Putamen (tissue), 1 donor: ENCODE data around the gene ATP8A2.
A peak's percentile ranks its signal among the peaks of the same experiment; 100 is the strongest.

ENCODE experiments used
- DNase-seq: peaks from one replicate; pipeline ENCODE4 v3.0.0-alpha.2; 2016; ENCODE audit warnings: low spot score

Gene ATP8A2

DNA sequence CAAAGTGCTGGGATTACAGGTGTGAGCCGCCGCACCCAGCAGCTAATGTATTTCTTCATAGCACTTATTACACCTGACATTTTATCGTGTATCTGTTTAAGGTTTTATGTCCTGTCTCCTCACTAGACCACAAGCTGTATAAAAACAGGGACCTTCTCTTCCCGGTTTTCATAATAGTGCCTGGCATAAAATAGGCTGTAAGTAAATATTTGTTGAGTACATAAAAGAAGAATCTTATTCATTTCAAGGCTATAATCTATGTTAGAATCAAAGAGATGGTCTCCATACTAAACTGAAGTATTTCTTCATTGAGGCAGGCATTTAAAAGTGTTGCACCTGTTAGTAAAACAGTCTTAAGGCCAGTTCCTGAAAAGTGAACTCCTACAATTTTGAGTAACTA lies 486.1 kb downstream of the ATP8A2 start:
- no peak for DNase-seq

DNA sequence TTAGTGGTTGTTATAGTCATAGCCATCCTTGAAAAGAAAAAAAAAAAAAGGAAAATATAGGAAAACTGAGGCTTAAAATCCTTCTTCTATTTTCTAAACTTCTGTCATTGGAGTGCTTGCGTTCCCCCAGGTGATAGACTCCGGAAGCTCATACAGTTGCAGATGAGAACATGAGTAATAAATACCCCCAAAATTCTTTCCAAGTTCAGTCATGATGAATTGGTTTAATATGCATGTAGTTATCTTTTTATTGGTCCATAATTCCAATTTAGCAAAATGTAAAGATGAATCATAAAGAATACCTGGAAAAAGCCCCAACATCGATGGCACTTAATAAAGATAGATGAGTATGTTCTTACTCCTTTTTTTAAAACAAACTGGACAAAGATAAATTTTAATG lies 487.8 kb downstream of the ATP8A2 start:
- DNase-seq, result no peak

DNA sequence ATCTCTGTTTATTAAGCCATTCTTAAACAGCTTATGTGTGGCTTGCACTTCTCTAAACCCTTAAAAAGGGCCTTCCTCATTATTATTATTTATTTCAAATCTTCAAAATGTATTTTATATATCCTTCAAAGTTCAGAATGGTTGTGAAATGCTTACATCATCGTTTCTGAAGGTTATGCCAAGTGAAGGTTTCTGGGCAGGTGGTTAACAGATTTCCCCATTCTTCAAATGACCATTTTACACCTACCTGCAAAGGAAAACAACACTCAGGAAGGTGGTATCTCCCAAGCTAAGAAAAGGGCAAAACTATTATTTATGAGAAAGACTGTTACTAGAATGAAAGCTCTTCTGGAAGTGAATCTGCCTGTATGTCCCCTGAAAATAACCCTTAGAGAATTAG lies 488.5 kb downstream of the ATP8A2 start:
- no peak for DNase-seq

DNA sequence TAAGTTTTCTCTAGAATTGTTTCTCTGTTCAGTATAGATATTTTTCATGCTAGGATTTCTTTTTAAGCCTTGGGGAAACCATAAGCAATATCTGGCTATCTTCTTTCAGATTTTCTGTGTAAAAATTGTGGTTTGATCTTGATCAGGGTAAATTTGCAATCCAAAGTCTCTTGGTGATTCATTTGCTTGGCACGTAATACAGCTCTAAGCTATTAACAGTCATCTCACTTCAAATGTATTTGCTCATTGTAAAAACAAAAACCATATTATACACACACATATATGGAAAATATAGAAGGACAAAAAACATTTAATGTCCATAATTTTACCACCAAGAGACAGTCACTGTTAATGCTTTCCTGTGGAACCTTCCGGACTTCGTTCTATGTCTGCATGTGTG lies 489.1 kb downstream of the ATP8A2 start:
- no peak for DNase-seq

DNA sequence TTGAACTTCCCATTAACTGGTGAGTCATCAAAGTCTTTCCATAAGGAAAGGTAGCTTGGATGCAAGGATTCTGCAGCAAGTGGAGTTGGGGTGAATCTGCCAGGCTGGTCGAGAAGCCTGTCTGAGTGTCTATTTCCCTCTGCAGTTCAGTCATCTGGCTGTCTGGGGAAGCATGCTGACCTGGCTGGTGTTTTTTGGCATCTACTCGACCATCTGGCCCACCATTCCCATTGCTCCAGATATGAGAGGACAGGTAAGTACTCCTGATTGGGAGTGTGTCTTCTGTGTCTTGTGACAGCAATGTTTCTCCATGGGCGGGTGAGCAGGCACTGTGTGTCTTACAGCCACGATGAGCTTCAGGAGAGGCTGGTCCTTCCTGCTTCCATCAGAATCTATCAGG lies 490.4 kb downstream of the ATP8A2 start:
- DNase-seq, result no peak

DNA sequence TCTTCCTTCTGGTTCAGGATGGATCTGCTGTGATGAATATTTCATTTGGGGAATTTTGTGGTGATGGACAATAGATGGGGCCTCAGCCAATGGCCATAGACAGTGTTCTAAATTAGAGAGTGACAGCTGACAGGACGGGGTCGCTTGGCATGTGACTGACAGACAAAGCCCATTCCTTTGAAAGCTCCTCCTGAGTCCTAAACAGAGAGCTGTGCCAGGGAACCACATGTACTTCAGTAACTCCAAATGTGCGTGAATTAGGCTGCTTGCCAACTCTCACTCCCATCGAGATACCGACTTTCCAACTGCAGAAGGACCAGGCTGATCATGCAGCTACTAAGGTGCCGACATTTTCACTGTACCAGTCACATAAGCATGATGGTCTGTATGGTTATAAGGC lies 492.3 kb downstream of the ATP8A2 start:
- no peak for DNase-seq

DNA sequence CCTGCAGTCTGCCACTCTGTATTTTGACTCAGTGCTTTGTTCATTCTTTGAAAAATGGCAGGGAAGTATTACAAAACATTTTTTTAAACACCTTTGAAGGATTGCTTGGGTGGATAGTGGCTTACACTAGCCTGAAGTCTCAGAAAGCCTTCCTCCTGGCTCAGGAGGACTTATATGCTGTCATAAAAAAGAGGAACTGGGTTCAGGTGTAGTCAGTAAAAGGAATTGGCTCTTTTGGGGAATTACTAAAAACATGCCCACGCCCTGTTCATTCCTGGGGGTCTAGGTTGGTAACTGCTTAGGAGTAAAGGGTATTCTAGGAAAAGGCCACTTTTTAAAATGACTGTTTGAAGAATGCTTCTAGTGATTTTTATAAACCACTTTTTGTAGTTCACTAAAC lies 493.2 kb downstream of the ATP8A2 start:
- DNase-seq, result no peak

DNA sequence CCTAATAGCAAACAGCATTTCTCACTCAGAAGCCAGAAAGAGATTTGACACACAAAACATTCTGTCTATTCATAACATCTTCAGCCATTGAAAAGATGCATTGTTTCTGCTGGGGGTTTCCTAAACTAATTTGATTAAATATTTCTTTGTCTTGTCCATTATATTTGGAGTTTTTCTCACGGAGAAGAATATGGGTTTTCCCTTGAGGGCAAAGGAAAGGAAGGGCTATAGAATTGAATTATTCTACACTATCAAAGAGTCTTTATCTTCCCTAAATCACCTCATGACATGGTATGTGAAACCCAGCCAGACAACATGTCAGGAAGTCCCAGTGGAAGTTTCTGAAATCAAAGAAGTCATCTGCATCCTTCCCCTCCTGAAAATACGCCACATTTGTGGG lies 493.6 kb downstream of the ATP8A2 start:
- no peak for DNase-seq

DNA sequence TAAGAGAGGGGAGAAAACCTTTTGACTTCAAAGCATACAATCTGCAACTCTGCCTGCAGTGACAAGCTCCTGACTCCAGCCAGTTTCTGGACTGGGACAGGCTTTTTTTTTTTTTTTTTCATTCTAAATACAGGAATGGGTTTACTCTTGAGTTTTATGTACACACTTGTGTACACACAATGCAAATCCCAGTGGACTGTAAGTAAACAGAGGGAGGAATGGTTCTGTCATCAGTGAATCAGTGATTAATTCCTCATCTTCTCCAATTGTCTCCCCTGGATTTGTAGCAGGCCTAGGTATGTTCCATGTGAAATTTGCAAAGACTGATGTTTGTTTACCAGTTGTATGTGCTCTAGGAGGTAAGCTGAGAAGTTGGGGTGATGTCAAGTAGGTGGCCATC lies 495.3 kb downstream of the ATP8A2 start:
- DNase-seq, result no peak

DNA sequence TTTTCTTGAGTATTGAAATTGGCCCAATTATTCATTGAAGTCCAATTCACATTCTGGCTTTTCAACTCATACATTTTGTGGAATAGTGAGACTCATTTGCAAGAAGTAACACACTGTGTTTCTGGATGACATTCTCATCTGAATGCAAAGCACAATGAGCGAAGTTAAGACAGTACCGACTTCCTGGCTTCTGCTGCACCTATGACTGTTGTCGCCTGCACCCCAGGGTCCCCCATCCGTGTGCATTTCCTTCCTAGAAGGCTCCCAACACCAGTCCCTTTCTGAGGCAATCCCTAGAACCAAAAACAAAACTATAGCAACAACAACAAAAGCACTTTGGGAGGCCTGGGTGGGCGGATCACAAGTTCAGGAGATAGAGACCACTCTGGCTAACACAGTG lies 496.7 kb downstream of the ATP8A2 start:
- DNase-seq, result no peak

DNA sequence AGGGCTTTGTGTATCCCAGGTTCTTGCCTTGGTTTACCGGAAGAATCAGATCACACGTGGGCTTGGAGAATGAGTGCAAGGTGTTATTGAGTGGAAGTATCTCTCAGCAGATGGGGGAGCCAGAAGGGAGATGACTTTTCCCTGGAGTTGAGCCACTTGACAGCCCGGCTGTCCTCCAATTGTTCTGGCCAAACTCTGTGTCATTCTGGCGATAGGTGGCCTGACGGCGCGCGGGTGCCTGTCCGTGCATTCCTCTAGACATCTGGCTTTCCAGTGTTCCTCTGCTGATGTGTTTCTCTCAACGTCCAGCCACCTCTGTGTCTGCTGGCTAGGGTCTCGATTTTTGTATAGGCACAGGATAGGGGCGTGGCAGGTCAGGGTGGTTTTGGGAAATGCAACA lies 498.2 kb downstream of the ATP8A2 start:
- DNase-seq, result no peak

DNA sequence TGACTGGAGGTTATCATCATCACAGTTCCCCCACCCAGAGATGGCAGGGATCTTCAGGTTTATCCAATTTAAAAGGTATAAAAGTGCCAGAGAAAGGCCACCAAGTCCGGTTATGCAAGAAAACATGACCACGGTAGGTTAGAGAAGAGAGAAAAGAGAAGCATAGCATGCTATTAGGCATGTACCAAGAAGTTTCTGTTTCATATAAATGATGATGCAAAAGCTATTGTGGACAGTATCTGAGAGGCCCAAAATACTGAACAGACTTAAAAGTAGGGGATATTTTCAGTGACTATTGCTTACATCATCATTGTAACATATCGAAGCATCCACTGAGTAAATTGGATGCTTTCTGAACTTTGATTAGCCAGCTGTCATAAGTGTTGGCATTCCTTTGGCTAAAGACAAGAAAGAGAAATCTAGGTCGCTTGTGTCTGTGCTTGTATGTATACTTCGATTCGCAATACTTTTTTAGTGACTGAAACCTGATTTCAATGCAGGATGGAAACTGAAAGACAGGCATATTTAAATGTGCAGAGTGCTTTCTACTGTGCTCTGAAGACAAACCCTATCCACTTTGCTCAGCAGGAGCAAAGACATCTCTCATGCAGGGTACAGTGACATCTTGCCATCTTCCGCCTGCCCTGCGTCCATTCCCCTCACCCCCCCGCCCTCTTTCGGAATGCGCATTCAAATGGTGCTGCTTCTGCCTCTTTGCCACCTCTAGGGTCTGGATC lies 499.8 kb downstream of the ATP8A2 start:
- DNase-seq, result no peak

DNA sequence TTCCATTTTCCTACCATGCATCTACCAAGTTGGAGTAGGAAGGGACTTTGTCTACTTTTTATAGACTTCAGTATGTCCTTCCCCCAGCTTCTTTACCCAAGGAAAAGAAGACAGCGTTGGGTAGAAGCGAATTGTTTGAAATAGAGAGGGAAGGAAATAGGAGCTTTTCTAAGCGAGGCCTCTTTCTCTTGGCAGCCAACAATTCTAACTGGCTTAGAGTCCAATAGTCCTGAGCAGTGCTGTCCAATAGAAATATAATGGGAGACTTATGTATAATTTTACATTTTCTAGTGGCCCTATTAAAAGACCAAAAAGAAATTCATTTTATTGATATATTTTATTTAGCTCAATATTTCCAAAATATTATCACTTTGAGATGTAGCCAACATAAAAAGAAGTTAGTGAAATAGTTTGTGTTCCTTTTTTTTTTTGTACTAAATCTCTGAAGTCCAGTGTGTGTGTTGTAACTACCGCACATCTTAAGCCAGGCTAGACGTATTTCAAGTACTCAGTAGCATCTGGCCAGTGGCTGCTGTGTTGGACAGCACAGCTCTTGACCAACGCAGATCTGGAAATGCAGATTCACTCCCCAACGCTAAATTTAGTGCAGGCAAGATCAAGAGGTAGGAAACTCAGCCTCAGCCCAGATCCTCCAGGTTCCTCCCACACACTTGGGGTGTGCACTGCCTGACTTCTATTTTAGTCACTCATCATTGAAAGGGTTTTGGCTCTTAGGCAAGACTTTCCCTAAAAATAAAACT lies 500.9 kb downstream of the ATP8A2 start:
- DNase-seq, result peak; percentile 67

DNA sequence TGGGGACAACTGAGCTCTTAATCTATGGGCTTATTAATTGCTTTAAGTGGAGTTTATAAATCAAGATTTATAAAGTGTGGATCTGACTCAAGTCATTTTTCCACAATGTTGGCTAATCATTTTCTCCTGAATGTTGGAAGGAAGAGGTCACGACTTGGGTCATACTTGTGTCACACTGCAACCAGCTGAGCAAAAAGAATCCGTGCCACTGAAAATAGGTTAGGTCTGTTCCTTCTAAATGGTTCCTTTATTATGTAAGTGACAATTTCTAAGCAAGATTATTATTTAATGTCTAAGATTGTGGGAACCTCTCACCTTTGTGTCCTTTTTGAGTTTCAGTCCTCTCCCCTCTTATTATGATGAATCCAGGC lies 501.5 kb downstream of the ATP8A2 start:
- DNase-seq, result no peak

DNA sequence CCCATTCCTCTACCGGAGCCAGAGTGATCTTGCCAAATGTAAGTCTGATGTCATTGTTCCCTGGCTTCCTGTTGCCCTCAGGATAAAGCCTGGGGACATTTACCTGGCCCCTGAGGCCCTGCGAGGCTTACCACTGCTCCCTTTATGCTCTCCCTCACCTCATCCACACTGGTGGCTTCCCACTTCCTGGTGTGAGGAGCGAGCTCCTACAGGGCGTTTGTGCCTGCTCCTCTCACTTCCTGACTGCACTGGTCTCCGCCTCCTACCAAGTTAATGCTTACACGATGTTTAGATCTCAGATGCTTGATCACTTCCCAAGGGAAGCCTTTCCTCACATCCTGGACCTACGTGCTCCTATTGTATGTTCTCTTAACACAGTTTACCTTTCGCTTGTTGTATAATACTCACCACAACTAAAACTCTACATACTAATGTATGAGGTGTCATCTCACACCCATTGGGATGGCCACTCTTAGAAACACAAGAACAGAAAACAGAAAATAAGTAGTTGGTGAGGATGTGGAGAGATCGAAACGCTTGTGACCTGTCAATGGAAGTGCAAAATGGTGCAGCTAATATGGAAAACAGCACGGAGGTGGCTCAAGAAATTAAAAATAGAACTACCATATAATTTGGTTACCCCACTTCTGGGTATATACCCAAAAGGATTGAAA lies 502.4 kb downstream of the ATP8A2 start:
- DNase-seq, result no peak

DNA sequence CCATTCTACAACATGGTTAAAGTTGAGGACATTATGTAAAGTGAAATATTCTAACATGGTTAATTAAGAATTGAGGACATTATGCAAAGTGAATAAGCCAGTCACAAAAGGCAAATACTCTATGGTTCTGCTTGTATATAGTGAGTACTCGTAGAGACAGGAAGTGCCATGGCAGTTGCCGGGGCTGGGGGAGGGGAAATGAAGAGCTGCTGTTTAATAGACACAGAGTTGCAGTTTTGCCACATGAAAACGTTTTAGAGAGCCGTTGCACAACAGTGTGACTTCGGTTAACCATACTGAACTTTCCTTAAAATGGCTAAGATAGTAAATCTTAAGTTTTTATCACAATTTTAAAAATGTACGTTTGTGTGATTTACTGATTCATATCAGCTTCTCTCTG lies 503.1 kb downstream of the ATP8A2 start:
- DNase-seq, result no peak

DNA sequence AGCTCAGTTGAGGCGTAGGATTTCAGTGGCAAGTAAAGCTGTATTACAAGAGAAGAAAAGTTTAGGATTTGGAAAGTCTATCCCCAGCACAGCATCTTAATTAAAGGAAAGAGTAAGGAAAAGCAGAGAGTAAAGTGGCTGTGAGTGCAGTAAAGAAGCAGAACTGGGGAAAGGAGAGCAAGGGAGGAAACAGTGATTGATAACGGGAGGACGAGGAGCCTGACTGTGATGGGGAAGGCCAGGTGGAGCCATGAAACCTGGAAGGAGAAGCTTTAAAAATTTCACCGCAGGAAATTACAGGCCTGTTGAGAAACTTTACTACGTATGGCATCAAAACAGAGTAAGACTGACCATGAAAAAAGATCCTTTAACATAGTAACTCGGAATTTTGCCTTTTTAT lies 504.5 kb downstream of the ATP8A2 start:
- no peak for DNase-seq

DNA sequence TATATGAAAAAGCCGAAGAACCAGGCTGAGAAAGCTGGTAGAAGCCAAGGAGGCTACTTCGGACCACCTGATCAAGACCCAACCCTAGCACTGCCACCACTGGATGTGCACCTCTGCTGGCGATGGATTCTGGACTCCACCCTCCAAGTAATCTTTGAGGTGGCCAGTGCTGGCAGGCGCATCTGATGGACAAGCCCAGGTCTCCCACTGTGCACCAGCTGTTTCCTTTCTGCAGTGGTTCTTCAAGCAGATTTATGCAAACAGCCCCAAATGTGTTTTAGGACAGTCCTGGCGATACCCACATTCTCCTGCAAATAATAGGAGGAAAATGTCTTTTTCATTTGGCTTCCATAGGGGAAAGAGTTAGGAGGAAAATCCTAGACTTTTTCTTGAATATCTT lies 507.7 kb downstream of the ATP8A2 start:
- no peak for DNase-seq

DNA sequence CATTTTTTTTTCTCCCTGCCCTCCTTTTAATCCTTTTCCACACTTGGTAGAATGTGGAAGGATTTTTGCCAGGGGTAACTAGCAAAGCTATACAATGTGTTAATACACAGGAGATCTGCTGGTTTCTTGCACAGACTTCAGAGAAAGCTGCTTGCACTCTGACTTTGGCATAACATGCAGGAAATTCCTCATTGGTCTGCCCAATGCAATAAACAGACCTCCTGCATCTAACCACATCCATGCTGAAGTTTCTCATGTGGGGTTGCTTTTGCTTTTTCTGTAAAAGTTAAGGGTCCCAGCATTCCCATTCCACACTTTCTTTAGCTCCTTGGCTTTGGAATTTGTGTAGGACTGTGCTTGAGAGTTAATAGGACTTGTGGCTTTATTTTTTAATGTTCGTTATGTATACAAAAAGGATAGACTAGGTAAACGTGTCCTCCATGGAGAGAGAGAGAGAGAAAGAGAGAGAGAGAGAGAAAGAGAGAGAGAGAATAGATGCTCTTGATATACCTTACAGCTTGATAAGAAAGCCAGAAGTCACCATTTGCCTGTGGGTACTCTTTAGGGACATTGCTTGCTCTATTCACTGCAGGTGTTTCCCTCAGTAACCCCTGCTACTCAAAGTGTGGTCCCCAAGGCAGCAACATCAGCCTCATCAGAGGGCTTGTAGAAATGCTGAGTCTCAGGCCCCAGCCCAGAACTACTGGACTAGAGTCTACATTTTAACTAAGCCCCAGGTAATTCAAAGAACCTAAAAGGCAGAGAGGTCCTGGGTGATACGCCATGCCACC lies 509.6 kb downstream of the ATP8A2 start:
- DNase-seq, result no peak

DNA sequence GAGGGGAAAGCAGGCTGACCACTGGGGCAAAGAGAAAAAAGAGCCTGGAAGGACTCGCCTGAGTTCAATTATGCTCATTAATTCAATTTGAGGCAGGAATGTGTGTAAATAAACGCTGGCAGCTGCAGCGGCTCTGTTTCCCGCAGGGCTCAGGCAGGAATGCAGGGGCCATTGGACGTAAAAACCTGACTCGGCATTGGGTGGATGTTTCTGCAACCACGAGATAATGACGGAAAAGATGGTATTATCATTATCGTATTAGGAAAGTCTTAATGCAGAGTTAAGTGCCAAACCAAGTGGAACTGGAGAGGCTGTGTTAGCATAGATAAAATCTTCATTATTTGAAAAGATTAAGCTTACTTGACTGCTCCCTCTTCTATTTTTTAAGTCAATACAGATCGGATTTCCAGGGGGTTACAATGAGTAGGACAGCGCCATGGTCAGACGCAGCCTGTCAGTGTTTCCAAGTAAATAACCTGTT lies 510.2 kb downstream of the ATP8A2 start:
- no peak for DNase-seq

DNA sequence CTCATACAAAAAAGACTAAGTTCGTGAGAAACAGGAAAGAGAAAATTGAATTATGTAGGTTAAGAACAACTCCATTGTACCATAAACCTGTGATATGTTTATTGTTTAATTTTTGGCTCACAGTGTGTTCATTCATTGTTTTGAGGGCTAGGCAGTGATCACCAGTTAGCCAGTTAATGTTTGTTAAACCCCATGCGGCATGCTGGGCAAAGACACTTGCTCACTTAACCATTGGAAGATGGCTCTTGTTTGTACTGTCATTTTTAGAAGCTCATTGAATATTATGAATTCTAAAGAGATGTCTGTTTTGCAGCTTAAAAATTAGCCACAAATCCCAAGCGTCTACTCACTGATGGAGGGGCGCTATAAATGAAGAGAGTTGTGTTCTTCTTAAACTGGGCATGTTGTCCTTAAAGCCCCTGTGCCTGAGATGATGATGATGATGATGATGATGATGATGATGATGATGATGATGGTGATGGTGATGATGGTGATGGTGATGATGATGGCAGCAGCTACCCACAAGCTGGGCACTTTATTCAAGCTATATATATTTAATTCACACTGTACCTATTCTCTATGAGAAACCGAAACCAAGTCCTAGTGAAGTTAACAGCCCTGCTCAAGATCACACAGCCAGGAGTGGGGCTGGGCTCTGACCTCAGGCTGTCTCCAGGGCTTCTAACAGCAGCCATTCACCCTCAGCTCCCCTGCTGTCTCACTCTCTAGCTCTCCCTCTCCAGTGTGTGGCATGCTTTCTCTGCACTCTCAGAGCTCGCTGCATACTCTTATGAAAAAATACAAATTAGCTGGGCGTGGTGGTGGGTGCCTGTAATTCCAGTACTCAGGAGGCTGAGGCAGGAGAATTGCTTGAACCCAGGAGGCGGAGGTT lies 510.9 kb downstream of the ATP8A2 start:
- DNase-seq, result no peak
